Neuronal stem cell (in vitro differentiated cells): Measurements from ENCODE around the gene KRT86.

Source experiments
- DNase-seq: peaks from one replicate; pipeline ENCODE4 v3.0.0-alpha.2; 2013; ENCODE audit warnings: low spot score
- H2AFZ ChIP-seq: one replicate; pipeline ENCODE4 v1.6.1; 2013; ENCODE audit warnings: mild to moderate bottlenecking, low read length, inconsistent platforms
- H2AK5ac ChIP-seq: 2 replicates; pipeline ENCODE4 v1.6.1; 2013; ENCODE audit warnings: low read depth, mild to moderate bottlenecking, inconsistent platforms, low read length, moderate library complexity, mixed read lengths
- H2BK120ac ChIP-seq: 2 replicates; pipeline ENCODE4 v1.6.1; 2013; ENCODE audit warnings: low read depth, mild to moderate bottlenecking, inconsistent platforms, low read length, moderate library complexity, mixed read lengths
- H2BK12ac ChIP-seq: one replicate; pipeline ENCODE4 v1.6.1; 2013; ENCODE audit warnings: low read length, inconsistent platforms
- H2BK15ac ChIP-seq: 2 replicates; pipeline ENCODE4 v1.6.1; 2013; ENCODE audit warnings: mild to moderate bottlenecking, low read length, inconsistent platforms, mixed read lengths
- H2BK5ac ChIP-seq: one replicate; pipeline ENCODE4 v1.6.1; 2013; ENCODE audit warnings: inconsistent platforms, mild to moderate bottlenecking, low read length, moderate library complexity
- H3K14ac ChIP-seq: one replicate; pipeline ENCODE4 v1.6.1; 2013; ENCODE audit warnings: low read length, inconsistent platforms
- H3K18ac ChIP-seq: 2 replicates; pipeline ENCODE4 v1.6.1; 2013; ENCODE audit warnings: low read length, inconsistent platforms
- H3K23ac ChIP-seq: 2 replicates; pipeline ENCODE4 v1.6.1; 2013; ENCODE audit warnings: low read depth, mild to moderate bottlenecking, mixed read lengths, low read length, inconsistent platforms; ENCODE audit not compliant: poor library complexity
- H3K27ac ChIP-seq: replicated peaks from 3 replicates; pipeline ENCODE4 v1.5.1; 2013; ENCODE audit warnings: low read length, inconsistent platforms
- H3K27me3 ChIP-seq, 3 experiments: 2 replicates each; pipeline ENCODE4 v1.6.1; 2013; ENCODE audit warnings: low read length in 3 of 3, mild to moderate bottlenecking in 2 of 3, inconsistent platforms in 1 of 3, low read depth in 1 of 3, mixed read lengths in 1 of 3, moderate library complexity in 1 of 3; ENCODE audit not compliant: control insufficient read depth in 3 of 3, insufficient read depth in 3 of 3
- H3K36me3 ChIP-seq, 2 donors: replicated peaks in 1 of 2; 2 replicates each; pipeline ENCODE4 v1.6.1; 2013; ENCODE audit warnings: low read length in 2 of 2; ENCODE audit not compliant: control insufficient read depth in 2 of 2, insufficient read depth in 2 of 2
- H3K4ac ChIP-seq: 2 replicates; pipeline ENCODE4 v1.6.1; 2013; ENCODE audit warnings: inconsistent platforms, mild to moderate bottlenecking, low read length, moderate library complexity
- H3K4me1 ChIP-seq, 2 donors: 1 replicate in 1 of 2; 2 replicates in 1 of 2; pipeline ENCODE4 v1.6.1; 2013; ENCODE audit warnings: low read length in 2 of 2, low read depth in 1 of 2; ENCODE audit not compliant: control insufficient read depth in 2 of 2, insufficient read depth in 1 of 2
- H3K4me2 ChIP-seq: one replicate; pipeline ENCODE4 v1.6.1; 2013; ENCODE audit warnings: mild to moderate bottlenecking, low read length, inconsistent platforms; ENCODE audit not compliant: insufficient read depth, poor library complexity, severe bottlenecking
- H3K4me3 ChIP-seq, 2 donors: 2 replicates each; pipeline ENCODE4 v1.5.1; 2013; ENCODE audit warnings: low read length in 2 of 2, mild to moderate bottlenecking in 2 of 2, inconsistent platforms in 1 of 2, moderate library complexity in 1 of 2
- H3K79me1 ChIP-seq: one replicate; pipeline ENCODE4 v1.6.1; 2013; ENCODE audit warnings: low read depth, mild to moderate bottlenecking, inconsistent platforms, low read length, moderate library complexity
- H3K9ac ChIP-seq: one replicate; pipeline ENCODE4 v1.6.1; 2013; ENCODE audit warnings: mild to moderate bottlenecking, low read depth, low read length, inconsistent platforms; ENCODE audit not compliant: poor library complexity
- H3K9me3 ChIP-seq, 2 donors: replicated peaks in 1 of 2; 2 replicates each; pipeline versions ENCODE3 to v1.6.1; 2013; ENCODE audit warnings: low read length in 2 of 2, mild to moderate bottlenecking in 2 of 2, inconsistent platforms in 1 of 2, low read depth in 1 of 2, mixed read lengths in 1 of 2, moderate library complexity in 1 of 2; ENCODE audit not compliant: control insufficient read depth in 2 of 2, insufficient read depth in 1 of 2
- H4K8ac ChIP-seq: one replicate; pipeline ENCODE4 v1.6.1; 2013; ENCODE audit warnings: low read depth, mild to moderate bottlenecking, inconsistent platforms, low read length, moderate library complexity
- H4K91ac ChIP-seq: one replicate; pipeline ENCODE4 v1.6.1; 2013; ENCODE audit warnings: low read length, low read depth, mild to moderate bottlenecking, inconsistent platforms; ENCODE audit not compliant: poor library complexity
- WGBS, 2 donors: extraction: QIAGEN DNeasy Blood & Tissue Kit; methylation state at CpG; one replicate each; pipeline ENCODE4 v1.1.7; 2013; ENCODE audit warnings: missing lambda C conversion rate in 2 of 2, mixed read lengths in 1 of 2; ENCODE audit not compliant: insufficient read length in 2 of 2, insufficient replicate concordance in 1 of 2; ENCODE audit errors: extremely low coverage in 2 of 2; 5-methylcytosine and 5-hydroxymethylcytosine counted together

The KRT86 gene

DNA sequence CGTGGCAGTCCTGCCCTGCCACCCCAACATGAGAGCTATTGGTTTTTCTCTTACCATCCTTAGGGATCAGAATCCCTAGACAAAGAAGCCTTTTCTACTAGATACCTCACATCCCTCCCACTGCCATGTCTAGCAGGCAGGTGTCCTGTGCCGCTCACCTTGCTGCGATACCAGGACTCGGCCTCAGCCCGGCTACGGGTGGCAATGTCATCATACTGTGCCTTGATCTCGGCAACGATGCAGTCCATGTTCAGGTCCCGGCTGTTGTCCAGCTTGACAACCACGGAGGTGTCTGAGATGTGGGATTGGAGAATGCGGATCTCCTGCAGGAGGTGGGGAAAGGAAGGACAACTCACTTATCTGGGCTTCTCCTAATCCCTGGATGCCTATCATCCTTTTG is 42.3 kb downstream of the KRT86 start:
- WGBS, 2 donors, result no CpG with 5 or more reads among the region's 11 CpGs
- no peaks in the 10 kb centered on the region for H3K4me1 ChIP-seq
- H3K4me3 ChIP-seq, result no peak overlapping the region
- no peak overlapping the region for H3K4ac ChIP-seq
- H2BK5ac ChIP-seq, result no peak overlapping the region
- no peak overlapping the region for H2BK120ac ChIP-seq
- H2AFZ ChIP-seq, result no peak overlapping the region
- H3K36me3 ChIP-seq, result no peaks in the 10 kb centered on the region
- H2AK5ac ChIP-seq, result no peak overlapping the region
- peak overlapping the region; percentile 43 for H2BK12ac ChIP-seq
- no peak for DNase-seq
- H3K79me1 ChIP-seq, result no peaks in the 10 kb centered on the region
- no peak overlapping the region for H3K4me2 ChIP-seq
- peaks cover 0 to 13% (median 0%) of the 10 kb centered on the region in 3 experiments for H3K27me3 ChIP-seq
- H3K9ac ChIP-seq, result no peak overlapping the region
- no peak overlapping the region for H4K91ac ChIP-seq
- no peak overlapping the region for H2BK15ac ChIP-seq
- H3K23ac ChIP-seq, result no peak overlapping the region
- no peak overlapping the region for H3K14ac ChIP-seq
- H4K8ac ChIP-seq, result no peak overlapping the region
- peak overlapping the region; percentile 42 for H3K18ac ChIP-seq
- no peak overlapping the region for H3K27ac ChIP-seq
- H3K9me3 ChIP-seq, result no peaks in the 10 kb centered on the region

DNA sequence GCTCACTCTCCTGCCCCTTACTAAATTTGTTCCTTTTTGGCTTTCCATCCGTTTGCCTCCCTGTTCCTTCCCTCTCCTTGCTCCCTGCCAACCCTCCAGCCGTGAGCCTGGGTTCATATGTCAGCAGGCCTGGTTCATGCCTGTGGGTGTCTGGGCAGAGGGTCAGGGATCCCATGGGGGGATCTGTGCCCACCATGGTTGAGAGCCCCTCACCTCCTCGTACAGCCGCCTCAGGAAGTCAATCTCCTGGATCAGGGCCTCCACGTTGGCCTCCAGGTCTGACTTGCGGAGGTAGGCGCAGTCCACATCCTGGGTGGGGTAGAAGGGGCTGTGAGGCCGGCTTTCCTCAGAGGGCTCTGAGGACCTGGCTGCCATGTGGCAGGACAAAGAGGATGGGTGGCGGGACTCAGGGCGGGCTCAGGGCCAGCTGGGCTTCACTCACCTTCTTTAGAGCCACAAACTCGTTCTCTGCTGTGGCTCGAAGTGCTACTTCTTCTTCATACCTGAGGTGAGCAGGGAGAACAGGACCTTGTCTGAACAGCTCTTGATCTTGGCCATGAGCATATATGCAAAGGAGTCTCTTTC is 43.1 kb downstream of the KRT86 start:
- no peaks in the 10 kb centered on the region for H3K79me1 ChIP-seq
- no peaks in the 10 kb centered on the region for H3K9me3 ChIP-seq
- peak overlapping the region; percentile 32 for H2AK5ac ChIP-seq
- no peak overlapping the region for H3K23ac ChIP-seq
- H3K4me3 ChIP-seq, result no peak overlapping the region
- no peaks in the 10 kb centered on the region for H3K4me1 ChIP-seq
- no peak overlapping the region for H3K9ac ChIP-seq
- no peak overlapping the region for H4K8ac ChIP-seq
- H3K36me3 ChIP-seq, result no peaks in the 10 kb centered on the region
- no peak overlapping the region for H3K4ac ChIP-seq
- no peak overlapping the region for H3K4me2 ChIP-seq
- H2AFZ ChIP-seq, result no peak overlapping the region
- H3K27me3 ChIP-seq, result peaks cover 0 to 13% (median 0%) of the 10 kb centered on the region in 3 experiments
- no peak overlapping the region for H3K14ac ChIP-seq
- peak overlapping the region; percentile 11 for H2BK5ac ChIP-seq
- no CpG with 5 or more reads among the region's 12 CpGs for WGBS, 2 donors
- H2BK120ac ChIP-seq, result peak overlapping the region; percentile 66
- H2BK12ac ChIP-seq, result no peak overlapping the region
- peak overlapping the region; percentile 69 for H3K18ac ChIP-seq
- H4K91ac ChIP-seq, result no peak overlapping the region
- no peak overlapping the region for H3K27ac ChIP-seq
- DNase-seq, result no peak
- H2BK15ac ChIP-seq, result no peak overlapping the region

DNA sequence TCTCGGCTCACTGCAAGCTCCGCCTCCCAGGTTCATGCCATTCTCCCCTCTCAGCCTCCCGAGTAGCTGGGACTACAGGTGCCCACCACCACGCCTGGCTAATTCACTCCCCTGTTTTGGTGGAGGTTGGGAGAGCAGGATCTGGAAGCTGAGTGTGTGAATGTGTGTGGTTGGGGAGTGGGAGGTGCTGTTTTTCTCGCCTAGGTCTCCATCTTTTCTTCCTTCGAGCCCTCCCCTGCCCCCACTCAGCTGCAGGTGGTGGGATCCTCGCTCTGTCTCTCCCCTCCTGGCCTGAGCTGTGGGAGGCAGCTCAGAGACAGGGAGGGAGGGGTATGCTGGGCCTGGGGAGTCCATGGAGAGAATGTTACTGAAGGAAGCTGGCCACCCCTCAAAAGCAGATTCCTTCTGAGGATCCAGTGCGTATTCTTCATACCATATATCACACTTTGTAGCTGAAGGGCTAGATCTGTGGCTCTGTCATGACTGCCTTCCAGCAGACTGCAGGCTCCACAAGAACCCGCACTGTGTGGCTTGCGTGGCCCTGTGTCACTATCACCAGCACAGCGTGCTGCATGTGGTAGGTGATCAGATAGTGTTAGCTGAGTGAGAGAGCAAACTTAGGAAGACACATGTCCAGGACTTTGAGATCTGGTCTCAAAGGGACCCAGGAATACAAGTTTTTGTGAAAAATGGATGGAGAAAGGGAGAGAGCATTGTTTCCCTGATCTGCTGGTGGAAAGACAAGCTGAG is 44.0 kb downstream of the KRT86 start:
- Histone ChIP-seq H3K79me1 (no peaks in the 10 kb centered on the region), H2BK15ac (no peak overlapping the region), H3K14ac (no peak overlapping the region), H2BK120ac (no peak overlapping the region), H3K4ac (no peak overlapping the region), H3K9ac (no peak overlapping the region), H3K4me1 (no peaks in the 10 kb centered on the region), H3K4me3 (no peak overlapping the region), H3K9me3 (no peaks in the 10 kb centered on the region), H2BK5ac (no peak overlapping the region), H3K18ac (no peak overlapping the region), H3K27me3 (peaks cover 0 to 12% (median 0%) of the 10 kb centered on the region in 3 experiments), H3K4me2 (no peak overlapping the region), H3K23ac (no peak overlapping the region), H4K91ac (no peak overlapping the region), H4K8ac (no peak overlapping the region), H2AK5ac (no peak overlapping the region), H2AFZ (no peak overlapping the region), H3K27ac (no peak overlapping the region), H2BK12ac (no peak overlapping the region), H3K36me3 (no peaks in the 10 kb centered on the region)
- no peak for DNase-seq
- WGBS, 2 donors, result no CpG with 5 or more reads among the region's 11 CpGs

DNA sequence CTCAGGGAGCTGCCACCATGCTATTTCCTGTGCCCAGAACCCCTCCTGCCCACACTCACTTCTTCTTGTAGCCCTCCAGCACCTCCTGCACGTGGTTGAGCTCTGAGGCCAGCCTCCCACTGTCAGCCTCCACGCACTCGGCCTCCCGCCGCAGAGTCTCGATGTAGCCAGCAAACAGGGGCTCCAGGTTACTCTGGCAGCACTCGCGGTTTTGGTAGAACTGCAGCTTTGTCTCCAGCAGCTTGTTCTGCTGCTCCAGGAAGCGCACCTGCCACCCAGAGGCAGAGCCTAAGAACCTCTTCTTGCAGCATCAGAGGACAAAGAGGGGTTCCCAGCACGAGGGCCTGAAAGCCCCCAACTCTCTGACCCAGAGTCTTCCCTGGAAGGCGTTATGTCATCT is 44.7 kb downstream of the KRT86 start:
- peaks cover 0 to 2% of the 10 kb centered on the region in 2 donors for H3K4me1 ChIP-seq
- H2AFZ ChIP-seq, result no peak overlapping the region
- no peak overlapping the region for H2AK5ac ChIP-seq
- H2BK5ac ChIP-seq, result no peak overlapping the region
- no peak overlapping the region for H4K91ac ChIP-seq
- no peak overlapping the region for H2BK120ac ChIP-seq
- peaks cover 0 to 12% (median 0%) of the 10 kb centered on the region in 3 experiments for H3K27me3 ChIP-seq
- H3K9ac ChIP-seq, result no peak overlapping the region
- no peaks in the 10 kb centered on the region for H3K79me1 ChIP-seq
- H3K9me3 ChIP-seq, result no peaks in the 10 kb centered on the region
- H4K8ac ChIP-seq, result no peak overlapping the region
- H3K4me2 ChIP-seq, result no peak overlapping the region
- no peak overlapping the region for H3K27ac ChIP-seq
- no CpG with 5 or more reads among the region's 11 CpGs for WGBS, 2 donors
- no peak overlapping the region for H3K23ac ChIP-seq
- no peak for DNase-seq
- H3K14ac ChIP-seq, result no peak overlapping the region
- H3K36me3 ChIP-seq, result no peaks in the 10 kb centered on the region
- no peak overlapping the region for H3K18ac ChIP-seq
- H2BK12ac ChIP-seq, result no peak overlapping the region
- no peak overlapping the region for H3K4ac ChIP-seq
- H3K4me3 ChIP-seq, result no peak overlapping the region
- H2BK15ac ChIP-seq, result no peak overlapping the region
